HepG2 (cell line): ENCODE measurements around the gene EPB41L1. TPM values are rescaled to one million over a fixed set of nuclear protein-coding genes. Genes with fewer than 3 reads are reported as not detected.

Source experiments
- ATF7 ChIP-seq, 2 experiments: fragments of 450-650 bp in 1 of 2; sonication (generic) in 1 of 2; formaldehyde crosslinking in 1 of 2; IDR thresholded peaks; 2 replicates each; pipeline versions ENCODE4 v1.4.0 to v1.6.1; 2016 to 2020; ENCODE audit warnings: antibody characterized with exemption in 1 of 2, mild to moderate bottlenecking in 1 of 2, missing genetic modification reagents in 1 of 2
- CAMTA2 ChIP-seq: sonication (generic); formaldehyde crosslinking; IDR thresholded peaks from 2 replicates; pipeline ENCODE4 v1.4.0; 2020; ENCODE audit warnings: mild to moderate bottlenecking, missing genetic modification reagents, borderline replicate concordance
- CENPT ChIP-seq: sonication (generic); formaldehyde crosslinking; IDR thresholded peaks from 2 replicates; pipeline ENCODE4 v1.8.0; 2022; ENCODE audit warnings: low read depth, mild to moderate bottlenecking, moderate library complexity, missing genetic modification reagents
- CHCHD3 ChIP-seq: sonication (generic); formaldehyde crosslinking; IDR thresholded peaks from 2 replicates; pipeline ENCODE4 v1.8.0; 2022; ENCODE audit warnings: mild to moderate bottlenecking, missing genetic modification reagents, moderate library complexity
- CHD2 ChIP-seq: IDR thresholded peaks from 2 replicates; pipeline ENCODE4 v1.6.1; 2011; ENCODE audit warnings: low read depth, low read length, improper control_type of control experiment
- FOXJ3 ChIP-seq: sonication (generic); formaldehyde crosslinking; IDR thresholded peaks from 2 replicates; pipeline ENCODE4 v1.4.0; 2020; ENCODE audit warnings: missing genetic modification reagents, mild to moderate bottlenecking, borderline replicate concordance
- GZF1 ChIP-seq: sonication (generic); formaldehyde crosslinking; IDR thresholded peaks from 2 replicates; pipeline ENCODE4 v1.5.1; 2020; ENCODE audit warnings: mild to moderate bottlenecking, missing genetic modification reagents
- HNRNPH1 ChIP-seq: fragments of 200-400 bp; formaldehyde crosslinking; optimal IDR thresholded peaks from 2 replicates; pipeline ENCODE3; 2017; ENCODE audit warnings: mild to moderate bottlenecking, low read depth, low read length
- HNRNPK ChIP-seq: fragments of 200-400 bp; formaldehyde crosslinking; IDR thresholded peaks from 2 replicates; pipeline ENCODE4 v1.6.1; 2018; ENCODE audit warnings: low read length, low read depth, moderate library complexity, mild to moderate bottlenecking; ENCODE audit not compliant: poor library complexity, severe bottlenecking
- KDM3A ChIP-seq: IDR thresholded peaks from 2 replicates; pipeline ENCODE4 v1.6.1; 2018; ENCODE audit warnings: low read depth, missing compliant biosample characterization
- MXI1 ChIP-seq: IDR thresholded peaks from 3 replicates; pipeline ENCODE4 v1.6.1; 2012; ENCODE audit warnings: low read depth, low read length, inconsistent platforms, borderline replicate concordance
- NCOR1 ChIP-seq: fragments of 200-600 bp; sonication (generic); IDR thresholded peaks from 2 replicates; pipeline ENCODE4 v1.7.0; 2017; ENCODE audit warnings: antibody characterized with exemption, low read length, borderline replicate concordance
- SIN3B ChIP-seq: fragments of 150-350 bp; IDR thresholded peaks from 2 replicates; pipeline ENCODE4 v1.6.1; 2014; ENCODE audit warnings: low read length
- SMARCC2 ChIP-seq: fragments of 450-650 bp; IDR thresholded peaks from 2 replicates; pipeline ENCODE4 v1.6.1; 2017; ENCODE audit warnings: antibody characterized with exemption, mild to moderate bottlenecking
- THRA ChIP-seq: sonication (generic); formaldehyde crosslinking; IDR thresholded peaks from 2 replicates; pipeline ENCODE4 v1.4.0; 2020; ENCODE audit warnings: missing genetic modification reagents, borderline replicate concordance
- TOE1 ChIP-seq: sonication (generic); formaldehyde crosslinking; IDR thresholded peaks from 2 replicates; pipeline ENCODE4 v1.4.0; 2020; ENCODE audit warnings: mild to moderate bottlenecking, missing genetic modification reagents
- ZBTB21 ChIP-seq: sonication (generic); formaldehyde crosslinking; IDR thresholded peaks from 2 replicates; pipeline ENCODE4 v1.4.0; 2020; ENCODE audit warnings: missing genetic modification reagents
- ZBTB7B ChIP-seq: sonication (generic); formaldehyde crosslinking; IDR thresholded peaks from 2 replicates; pipeline ENCODE4 v1.4.0; 2020; ENCODE audit warnings: missing genetic modification reagents
- ZFP62 ChIP-seq: sonication (generic); formaldehyde crosslinking; IDR thresholded peaks from 2 replicates; pipeline ENCODE4 v1.4.0; 2020; ENCODE audit warnings: missing genetic modification reagents
- ZNF17 ChIP-seq: sonication (generic); formaldehyde crosslinking; IDR thresholded peaks from 2 replicates; pipeline ENCODE4 v1.5.0; 2020; ENCODE audit warnings: mild to moderate bottlenecking, missing genetic modification reagents
- ZNF234 ChIP-seq: sonication (generic); formaldehyde crosslinking; conservative IDR thresholded peaks from 2 replicates; pipeline ENCODE4 v1.5.1; 2020; ENCODE audit warnings: mild to moderate bottlenecking, missing genetic modification reagents
- ZNF530 ChIP-seq: sonication (generic); formaldehyde crosslinking; IDR thresholded peaks from 2 replicates; pipeline ENCODE4 v1.5.0; 2020; ENCODE audit warnings: low read depth, mild to moderate bottlenecking, missing genetic modification reagents
- ZNF704 ChIP-seq: sonication (generic); formaldehyde crosslinking; IDR thresholded peaks from 2 replicates; pipeline ENCODE4 v1.8.1; 2023; ENCODE audit warnings: mild to moderate bottlenecking, inconsistent platforms, moderate library complexity, missing genetic modification reagents, borderline replicate concordance
- ZNF709 ChIP-seq: sonication (generic); formaldehyde crosslinking; IDR thresholded peaks from 2 replicates; pipeline ENCODE4 v1.5.0; 2020; ENCODE audit warnings: mild to moderate bottlenecking, missing genetic modification reagents
- ZNF83 ChIP-seq: sonication (generic); formaldehyde crosslinking; IDR thresholded peaks from 2 replicates; pipeline ENCODE4 v1.4.0; 2020; ENCODE audit warnings: missing genetic modification reagents, mild to moderate bottlenecking, borderline replicate concordance
- ZNF850 ChIP-seq: sonication (generic); formaldehyde crosslinking; conservative IDR thresholded peaks from 2 replicates; pipeline ENCODE4 v1.9.0; 2021; ENCODE audit warnings: mild to moderate bottlenecking, missing genetic modification reagents
- ZNF878 ChIP-seq: sonication (generic); formaldehyde crosslinking; IDR thresholded peaks from 2 replicates; pipeline ENCODE4 v1.8.1; 2023; ENCODE audit warnings: mild to moderate bottlenecking, missing genetic modification reagents, moderate library complexity
- ZSCAN31 ChIP-seq: sonication (generic); formaldehyde crosslinking; IDR thresholded peaks from 2 replicates; pipeline ENCODE4 v1.5.0; 2020; ENCODE audit warnings: low read depth, mild to moderate bottlenecking, missing genetic modification reagents
- polyA plus RNA-seq, 8 experiments: library from polyadenylated mRNA; depleted of rRNA in 3 of 8; stranded (reverse) in 7 of 8; unstranded in 1 of 8; fragments of >200 nt; fragmentation: Illumina TruSeq in 4 of 8; extraction: Trizol in 4 of 8; gene quantifications; 2 replicates each; pipeline versions ENCODE4 v1.2.1 to v1.2.3, GENCODE V29; 2011 to 2016; ENCODE audit warnings: low read depth in 4 of 8, missing spikeins in 1 of 8, mixed read lengths in 1 of 8; ENCODE audit not compliant: insufficient read depth in 1 of 8
- total RNA-seq, 5 experiments: library from RNA; depleted of rRNA; stranded (reverse); fragments of >200 nt; fragmentation: Illumina TruSeq; extraction: Trizol; gene quantifications; 2 replicates each; pipeline ENCODE4 v1.2.3, GENCODE V29; 2016; ENCODE audit warnings: low read depth in 1 of 5

Gene EPB41L1
- total and polyA plus RNA-seq, 2 of the 13 experiments (the other 11 are each of a cell fraction or from before 2014, with no cell fraction given) = 16.7 to 39.0 TPM

GRCh38 chr20:36153736-36154699, 522 bp upstream of the EPB41L1 start (continued):
- TF ChIP-seq ZNF704 (CRISPR knock-in tag) (no peak), SMARCC2 (no peak), ZNF83 (CRISPR knock-in tag) (peak; percentile 77; the same call in 1 of the 2 replicates), MXI1 (peak; percentile 26; the same call in 1 of the 3 replicates), TOE1 (CRISPR knock-in tag) (no peak), CAMTA2 (CRISPR knock-in tag) (no peak; the same call in 1 of the 2 replicates), FOXJ3 (no peak), ATF7 (IDR thresholded peaks at IDR 0.05) (no peak), ATF7 (CRISPR knock-in tag; IDR thresholded peaks at IDR 0.05) (peak; percentile 49; the same call in 1 of the 2 replicates), THRA (no peak), ZSCAN31 (CRISPR knock-in tag) (no peak), ZNF234 (no peak), HNRNPH1 (no peak), CENPT (CRISPR knock-in tag) (no peak), ZBTB21 (CRISPR knock-in tag) (0 out of 2 replicates have a peak, but pooled peaks have one; percentile 37), ZNF878 (CRISPR knock-in tag) (no peak), KDM3A (peak; percentile 35; the same call in 1 of the 2 replicates), ZNF17 (CRISPR knock-in tag) (no peak), CHCHD3 (CRISPR knock-in tag) (no peak), ZFP62 (CRISPR knock-in tag) (peak; percentile 63; the same call in 1 of the 2 replicates), SIN3B (no peak), NCOR1 (no peak), ZNF709 (CRISPR knock-in tag) (no peak; the same call in 1 of the 2 replicates), HNRNPK (no peak), ZNF530 (CRISPR knock-in tag) (no peak), CHD2 (no peak), ZBTB7B (peak; percentile 82), GZF1 (CRISPR knock-in tag) (no peak), ZNF850 (CRISPR knock-in tag) (no peak)
